Kidney (tissue), 14 donors: ENCODE measurements around the gene PGLYRP3. TPM values are rescaled to one million over a fixed set of nuclear protein-coding genes. Genes with fewer than 3 reads are reported as not detected.

Source experiments
- DNase-seq, 5 donors: peaks; one replicate each; pipeline ENCODE4 v3.0.0-alpha.2; 2013 to 2020
- FAIRE-seq: peaks from 2 replicates; lab custom pipeline; 2012; peaks lifted over from hg19 to GRCh38; lab: Jason Lieb, UNC
- H3K27ac ChIP-seq, 2 donors: one replicate each; pipeline ENCODE4 v1.7.0; 2013; ENCODE audit warnings: low read depth in 2 of 2, low read length in 2 of 2, inconsistent platforms in 1 of 2
- H3K27me3 ChIP-seq: one replicate; pipeline ENCODE4 v1.7.1; 2013; ENCODE audit warnings: low read length, inconsistent platforms; ENCODE audit not compliant: control insufficient read depth, insufficient read depth
- H3K36me3 ChIP-seq, 3 donors: one replicate each; pipeline versions ENCODE4 v1.7.0 to v1.7.1; 2013; ENCODE audit warnings: low read length in 3 of 3, control low read depth in 1 of 3, inconsistent platforms in 1 of 3; ENCODE audit not compliant: insufficient read depth in 3 of 3, control insufficient read depth in 2 of 3
- H3K4me1 ChIP-seq, 3 donors: one replicate each; pipeline versions ENCODE4 v1.7.0 to v1.7.1; 2013; ENCODE audit warnings: low read length in 3 of 3, inconsistent platforms in 1 of 3, low read depth in 1 of 3; ENCODE audit not compliant: control insufficient read depth in 2 of 3, insufficient read depth in 2 of 3
- H3K4me3 ChIP-seq, 3 donors: one replicate each; pipeline versions ENCODE4 v1.7.0 to v1.8.1; 2013; ENCODE audit warnings: low read length in 3 of 3, control low read depth in 1 of 3, inconsistent platforms in 1 of 3
- H3K9ac ChIP-seq, 3 donors: one replicate each; pipeline versions ENCODE4 v1.7.0 to v1.7.1; 2013; ENCODE audit warnings: low read length in 3 of 3, control low read depth in 1 of 3, inconsistent platforms in 1 of 3
- H3K9me3 ChIP-seq, 3 donors: one replicate each; pipeline versions ENCODE4 v1.7.0 to v1.7.1; 2013; ENCODE audit warnings: low read length in 3 of 3, control low read depth in 1 of 3, inconsistent platforms in 1 of 3; ENCODE audit not compliant: control insufficient read depth in 2 of 3, insufficient read depth in 1 of 3
- CTCF ChIP-seq: IDR thresholded peaks from 3 replicates; pipeline ENCODE4 v1.5.1; 2012; ENCODE audit warnings: mild to moderate bottlenecking, moderate library complexity, borderline replicate concordance; ENCODE audit not compliant: insufficient read depth; ENCODE audit errors: extremely low read depth
- intact Hi-C: fragments of 100-400 bp; cut with DNase I; formaldehyde crosslinking; loops from one replicate; pipeline ENCODE4 v1.11.1; 2022
- polyA plus RNA-seq: library from polyadenylated mRNA; stranded (reverse); fragments of 350-450 nt; fragmentation: Illumina TruSeq; extraction: RNeasy Lipid Tissue Mini Kit (QIAGEN cat#74804); gene quantifications from one replicate; pipeline ENCODE4 v1.2.3, GENCODE V29; 2014; ENCODE audit warnings: low read depth, low replicate concordance; ENCODE audit not compliant: insufficient read depth
- total RNA-seq: library from RNA; stranded (reverse); fragmentation: NEBNext Ultra II Directional; extraction: Animal tissue kit (Norgen Biotek cat#: 25700); gene quantifications from one replicate; pipeline ENCODE4 v1.2.1, GENCODE V29; 2021
- donor health status: control.
- donor health status: control.
- donor health status: control.
- donor health status: control.
- donor health status: control.
- donor health status: DM: yes; HTN: yes; CAD: no.
- donor health status: Normal renal cell carcinoma (clear cell type).

Gene PGLYRP3
- total and polyA plus RNA-seq, 2 donors from 2014 or later: not detected

- Histone ChIP-seq H3K36me3 (no peaks in the 10 kb centered on the region), H3K4me1 (no peaks in the 10 kb centered on the region), H3K27me3 (no peaks in the 10 kb centered on the region), H3K27ac (no peak overlapping the region), H3K9ac (no peak overlapping the region), H3K9me3 (no peaks in the 10 kb centered on the region), H3K4me3 (no peak overlapping the region)
- intact Hi-C loops: loop anchor here (10.0 kb wide), 1 partner anchor 138 kb away; no protein-coding TSS in a partner anchor
- FAIRE-seq (no peak), DNase-seq (peak in 1 of 5 donors; percentile 23)
- TF ChIP-seq CTCF: no peak
Observed at GRCh38 chr1:153356392-153357075, 43.8 kb upstream of the PGLYRP3 start.

GRCh38 chr1:153355445-153356071, 42.8 kb upstream of the PGLYRP3 start:
- no peaks in the 10 kb centered on the region for H3K9me3 ChIP-seq
- H3K27ac ChIP-seq: no peak overlapping the region
- H3K27me3 ChIP-seq: no peaks in the 10 kb centered on the region
- TF ChIP-seq CTCF: peak; percentile 15
- DNase-seq: peak in 4 of 5 donors; percentile 25 to 50 (median 38)
- no peak overlapping the region for H3K9ac ChIP-seq
- no peak for FAIRE-seq
- no peaks in the 10 kb centered on the region for H3K4me1 ChIP-seq
- intact Hi-C loops: loop anchor here (10.0 kb wide), 1 partner anchor 139 kb away; no protein-coding TSS in a partner anchor
- no peaks in the 10 kb centered on the region for H3K36me3 ChIP-seq
- H3K4me3 ChIP-seq: no peak overlapping the region

- FAIRE-seq: no peak
- Histone ChIP-seq H3K9ac (no peak overlapping the region), H3K27me3 (no peaks in the 10 kb centered on the region), H3K27ac (no peak overlapping the region), H3K9me3 (no peaks in the 10 kb centered on the region), H3K4me3 (no peak overlapping the region), H3K4me1 (no peaks in the 10 kb centered on the region), H3K36me3 (no peaks in the 10 kb centered on the region)
- TF ChIP-seq CTCF: no peak
- intact Hi-C loops: loop anchor here (10.0 kb wide), 1 partner anchor 140 kb away; no protein-coding TSS in a partner anchor
- peak in 1 of 5 donors; percentile 33 for DNase-seq
Observed at GRCh38 chr1:153354515-153355193, 41.9 kb upstream of the PGLYRP3 start.
